NT2/D1 (cell line): ENCODE data around the gene KRTAP4-7.
"Not testable (repeated sequence)": the region's sequence is repeated elsewhere in the genome, so short reads cannot be mapped to it uniquely, and the experiment has no call there.

Experiments
- DNase-seq: peaks from one replicate; pipeline ENCODE4 v3.0.0-alpha.2; 2011; ENCODE audit warnings: low read depth, low spot score
- H3K27me3 ChIP-seq: 2 replicates; pipeline ENCODE4 v1.6.0; 2011; ENCODE audit warnings: mild to moderate bottlenecking; ENCODE audit not compliant: insufficient read length, insufficient read depth
- H3K36me3 ChIP-seq: 2 replicates; pipeline ENCODE4 v1.6.1; 2011; ENCODE audit warnings: mild to moderate bottlenecking, low read length, mixed read lengths; ENCODE audit not compliant: insufficient read depth, insufficient read length
- H3K4me1 ChIP-seq: 2 replicates; pipeline ENCODE4 v1.5.1; 2011; ENCODE audit not compliant: insufficient read depth, insufficient read length
- H3K4me3 ChIP-seq: 2 replicates; pipeline ENCODE4 v1.5.1; 2011; ENCODE audit warnings: low read depth; ENCODE audit not compliant: insufficient read length
- H3K9ac ChIP-seq: 2 replicates; pipeline ENCODE4 v1.6.0; 2011; ENCODE audit warnings: low read depth; ENCODE audit not compliant: insufficient read length
- H3K9me3 ChIP-seq: 2 replicates; pipeline ENCODE4 v1.5.1; 2011; ENCODE audit warnings: mild to moderate bottlenecking, low read length; ENCODE audit not compliant: insufficient read depth
- SUZ12 ChIP-seq: IDR thresholded peaks from 2 replicates; pipeline ENCODE4 v1.6.1; 2011; ENCODE audit not compliant: insufficient read length, insufficient read depth; ENCODE audit errors: extremely low read depth
- YY1 ChIP-seq: IDR thresholded peaks from 2 replicates; pipeline ENCODE4 v1.6.1; 2011; ENCODE audit not compliant: insufficient read length, insufficient read depth
- ZNF274 ChIP-seq: IDR thresholded peaks from 2 replicates; pipeline ENCODE4 v1.6.1; 2011; ENCODE audit warnings: mild to moderate bottlenecking, low read depth, low read length

Gene KRTAP4-7

GRCh38 chr17:41049110-41049509, 34.8 kb upstream of the KRTAP4-7 start:
- Histone ChIP-seq H3K4me1 (no peaks in the 10 kb centered on the region), H3K27me3 (no peaks in the 10 kb centered on the region), H3K4me3 (no peak overlapping the region), H3K36me3 (no peaks in the 10 kb centered on the region), H3K9ac (no peak overlapping the region), H3K9me3 (no peaks in the 10 kb centered on the region)
- TF ChIP-seq SUZ12, result no peak
- no peak for TF ChIP-seq ZNF274
- TF ChIP-seq YY1, result no peak
- no peak for DNase-seq

DNA sequence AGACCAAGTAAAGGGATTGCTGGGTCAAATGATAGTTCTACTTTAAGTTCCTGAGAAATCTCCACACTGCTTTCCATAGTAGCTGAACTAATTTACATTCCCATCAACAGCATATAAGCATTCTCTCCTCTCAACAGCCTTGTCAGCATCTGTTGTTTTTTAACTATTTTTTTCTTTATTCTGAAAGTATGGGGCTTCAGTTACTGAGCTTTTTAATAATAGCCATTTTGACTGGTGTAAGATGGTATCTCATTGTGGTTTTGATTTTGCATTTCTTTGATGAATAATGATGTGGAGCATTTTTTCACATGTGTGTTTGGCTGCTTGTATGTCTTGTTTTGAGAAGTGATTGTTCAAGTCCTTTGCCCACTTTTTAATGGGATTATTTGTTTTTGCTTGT, 31.4 kb upstream of the KRTAP4-7 start:
- Histone ChIP-seq H3K4me3 (no peak overlapping the region), H3K36me3 (no peaks in the 10 kb centered on the region), H3K9me3 (no peaks in the 10 kb centered on the region), H3K4me1 (no peaks in the 10 kb centered on the region), H3K27me3 (no peaks in the 10 kb centered on the region), H3K9ac (no peak overlapping the region)
- TF ChIP-seq SUZ12, result no peak
- TF ChIP-seq ZNF274, result no peak
- TF ChIP-seq YY1, result no peak
- no peak for DNase-seq

GRCh38 chr17:41054025-41054424, 29.9 kb upstream of the KRTAP4-7 start:
- H3K4me3 ChIP-seq, result no peak overlapping the region
- H3K9me3 ChIP-seq, result no peaks in the 10 kb centered on the region
- H3K36me3 ChIP-seq, result no peaks in the 10 kb centered on the region
- no peaks in the 10 kb centered on the region for H3K27me3 ChIP-seq
- TF ChIP-seq YY1 (no peak), ZNF274 (no peak), SUZ12 (no peak)
- no peak overlapping the region for H3K9ac ChIP-seq
- no peaks in the 10 kb centered on the region for H3K4me1 ChIP-seq
- no peak for DNase-seq

DNA sequence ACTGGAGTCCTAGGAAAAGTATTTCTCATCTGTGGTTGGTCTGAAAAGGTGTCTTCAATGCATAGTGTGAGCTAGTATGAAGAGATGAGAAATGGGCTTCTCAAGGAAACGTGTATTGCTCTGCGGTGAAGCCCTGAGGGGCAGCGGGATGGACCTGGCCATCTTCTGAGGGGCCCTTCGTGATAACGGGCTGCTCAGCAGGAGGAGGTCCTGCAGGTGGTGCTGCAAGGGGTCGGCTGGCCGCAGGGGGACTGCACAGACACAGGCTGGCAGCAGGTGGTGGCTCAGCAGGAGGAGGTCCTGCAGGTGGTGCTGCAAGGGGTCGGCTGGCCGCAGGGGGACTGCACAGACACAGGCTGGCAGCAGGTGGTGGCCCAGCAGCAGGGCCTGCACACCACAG, 29.4 kb upstream of the KRTAP4-7 start:
- H3K36me3 ChIP-seq, H3K4me3 ChIP-seq, H3K9me3 ChIP-seq, H3K4me1 ChIP-seq, H3K27me3 ChIP-seq, DNase-seq, H3K9ac ChIP-seq: not testable (repeated sequence)

DNA sequence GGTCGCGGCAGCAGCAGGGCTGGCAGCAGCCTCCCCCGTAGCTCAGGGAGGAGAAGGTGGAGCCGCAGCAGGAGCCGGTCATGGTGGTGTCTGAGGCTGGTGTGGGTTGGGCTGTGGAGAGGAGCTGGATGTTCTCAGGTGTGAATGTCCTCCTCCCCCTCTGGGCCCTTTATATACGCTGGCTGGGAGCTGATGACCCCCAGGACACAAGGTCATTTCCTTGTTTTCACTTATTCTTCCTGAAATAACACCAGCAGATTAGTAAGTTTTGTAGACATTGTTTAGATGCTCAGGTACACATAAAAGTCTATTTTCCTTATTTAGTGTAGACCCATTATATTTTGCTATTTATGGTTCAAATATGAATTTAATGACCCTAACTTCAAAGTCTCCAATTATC, 28.8 kb upstream of the KRTAP4-7 start, which contains the start of gene KRTAP2-2:
KRTAP2-2 (minus strand) TSS at position 101 of the 400 bp plus-strand sequence; CDS start at position 82, 19 bp downstream.
- H3K4me1 ChIP-seq, H3K27me3 ChIP-seq, H3K4me3 ChIP-seq, H3K36me3 ChIP-seq, H3K9ac ChIP-seq, DNase-seq, H3K9me3 ChIP-seq: not testable (repeated sequence)

- H3K9ac ChIP-seq, result no peak overlapping the region
- no peak for DNase-seq
- H3K9me3 ChIP-seq, result no peaks in the 10 kb centered on the region
- no peak for TF ChIP-seq ZNF274
- no peak for TF ChIP-seq SUZ12
- no peak for TF ChIP-seq YY1
- H3K27me3 ChIP-seq, result no peaks in the 10 kb centered on the region
- H3K4me3 ChIP-seq, result no peak overlapping the region
- no peaks in the 10 kb centered on the region for H3K4me1 ChIP-seq
- H3K36me3 ChIP-seq, result no peaks in the 10 kb centered on the region
Observed at GRCh38 chr17:41057547-41057946, 26.4 kb upstream of the KRTAP4-7 start.

DNA sequence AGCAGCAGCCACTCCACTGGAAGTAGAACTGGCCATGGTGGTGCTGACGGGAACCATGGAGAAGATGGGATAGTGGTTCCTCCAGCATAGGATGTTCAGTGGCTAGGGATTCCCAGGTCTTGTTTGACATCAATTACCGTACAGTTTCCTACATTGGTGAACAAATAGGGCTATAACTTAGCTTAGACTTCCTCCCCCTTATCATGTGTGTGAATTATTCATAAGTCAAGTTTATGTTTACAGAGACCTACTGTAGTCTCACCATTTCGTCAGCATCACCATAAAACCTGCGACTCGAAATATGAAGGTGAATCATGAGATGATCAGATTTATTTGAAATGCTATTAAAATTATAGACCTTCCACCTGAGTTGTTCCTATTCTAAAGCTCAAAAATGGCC, 25.2 kb upstream of the KRTAP4-7 start:
- DNase-seq, result no peak
- Histone ChIP-seq H3K4me3 (no peak overlapping the region), H3K9ac (no peak overlapping the region), H3K9me3 (no peaks in the 10 kb centered on the region), H3K4me1 (no peaks in the 10 kb centered on the region), H3K36me3 (no peaks in the 10 kb centered on the region), H3K27me3 (no peaks in the 10 kb centered on the region)
- TF ChIP-seq ZNF274, result no peak
- no peak for TF ChIP-seq YY1
- TF ChIP-seq SUZ12, result no peak

GRCh38 chr17:41059276-41060051, 24.5 kb upstream of the KRTAP4-7 start:
- H3K9ac ChIP-seq, DNase-seq, H3K4me3 ChIP-seq, H3K4me1 ChIP-seq, H3K27me3 ChIP-seq, H3K9me3 ChIP-seq, H3K36me3 ChIP-seq: not testable (repeated sequence)
